Nephron (organoid): ENCODE data around the gene GPR137B.

Source experiments
- H3K27ac Mint-ChIP-seq, 3 experiments: 2 replicates each; pipeline ENCODE4 v1.8.0; 2020; ENCODE audit warnings: mixed read lengths in 3 of 3, mild to moderate bottlenecking in 2 of 3, moderate library complexity in 1 of 3
- H3K27me3 Mint-ChIP-seq: 2 replicates; pipeline ENCODE4 v1.8.0; 2021; ENCODE audit warnings: low read depth, mild to moderate bottlenecking, moderate library complexity, mixed read lengths
- H3K36me3 Mint-ChIP-seq: 2 replicates; pipeline ENCODE4 v1.8.0; 2020; ENCODE audit warnings: low read depth, mixed read lengths
- H3K4me1 Mint-ChIP-seq: 2 replicates; pipeline ENCODE4 v1.8.0; 2020; ENCODE audit warnings: mixed read lengths
- H3K4me3 Mint-ChIP-seq, 3 experiments: 2 replicates each; pipeline ENCODE4 v1.8.0; 2020; ENCODE audit warnings: mild to moderate bottlenecking in 3 of 3, mixed read lengths in 3 of 3, moderate library complexity in 2 of 3
- H3K9me3 Mint-ChIP-seq: 2 replicates; pipeline ENCODE4 v1.8.0; 2020; ENCODE audit warnings: mixed read lengths
- TF ChIP-seq, protein P1 (sequence below), 3 experiments: fragments of 200-600 bp; sonication (generic); IDR thresholded peaks; one replicate each; pipeline ENCODE4 v1.5.0; 2021; ENCODE audit warnings: antibody characterized with exemption in 3 of 3; ENCODE audit not compliant: unreplicated experiment in 3 of 3

The GPR137B gene

GRCh38 chr1:236247286-236247685, 104.9 kb downstream of the GPR137B start:
- no peaks in the 10 kb centered on the region for H3K4me1 Mint-ChIP-seq
- peaks cover 6% of the 10 kb centered on the region for H3K36me3 Mint-ChIP-seq
- TF ChIP-seq, protein P1, sequence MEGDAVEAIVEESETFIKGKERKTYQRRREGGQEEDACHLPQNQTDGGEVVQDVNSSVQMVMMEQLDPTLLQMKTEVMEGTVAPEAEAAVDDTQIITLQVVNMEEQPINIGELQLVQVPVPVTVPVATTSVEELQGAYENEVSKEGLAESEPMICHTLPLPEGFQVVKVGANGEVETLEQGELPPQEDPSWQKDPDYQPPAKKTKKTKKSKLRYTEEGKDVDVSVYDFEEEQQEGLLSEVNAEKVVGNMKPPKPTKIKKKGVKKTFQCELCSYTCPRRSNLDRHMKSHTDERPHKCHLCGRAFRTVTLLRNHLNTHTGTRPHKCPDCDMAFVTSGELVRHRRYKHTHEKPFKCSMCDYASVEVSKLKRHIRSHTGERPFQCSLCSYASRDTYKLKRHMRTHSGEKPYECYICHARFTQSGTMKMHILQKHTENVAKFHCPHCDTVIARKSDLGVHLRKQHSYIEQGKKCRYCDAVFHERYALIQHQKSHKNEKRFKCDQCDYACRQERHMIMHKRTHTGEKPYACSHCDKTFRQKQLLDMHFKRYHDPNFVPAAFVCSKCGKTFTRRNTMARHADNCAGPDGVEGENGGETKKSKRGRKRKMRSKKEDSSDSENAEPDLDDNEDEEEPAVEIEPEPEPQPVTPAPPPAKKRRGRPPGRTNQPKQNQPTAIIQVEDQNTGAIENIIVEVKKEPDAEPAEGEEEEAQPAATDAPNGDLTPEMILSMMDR (IDR thresholded peaks at IDR 0.05; ENCODE audit: unreplicated experiment in 3 of 3) = no peak
- no peak overlapping the region for H3K4me3 Mint-ChIP-seq
- H3K27ac Mint-ChIP-seq = no peak overlapping the region
- no peaks in the 10 kb centered on the region for H3K27me3 Mint-ChIP-seq
- no peaks in the 10 kb centered on the region for H3K9me3 Mint-ChIP-seq

- H3K27ac Mint-ChIP-seq = no peak overlapping the region
- H3K4me1 Mint-ChIP-seq = no peaks in the 10 kb centered on the region
- peaks cover 12% of the 10 kb centered on the region for H3K36me3 Mint-ChIP-seq
- TF ChIP-seq, protein P1 (IDR thresholded peaks at IDR 0.05; ENCODE audit: unreplicated experiment in 3 of 3) = no peak
- no peak overlapping the region for H3K4me3 Mint-ChIP-seq
- peaks cover 4% of the 10 kb centered on the region for H3K9me3 Mint-ChIP-seq
- no peaks in the 10 kb centered on the region for H3K27me3 Mint-ChIP-seq
Measured at GRCh38 chr1:236251587-236251986, 109.2 kb downstream of the GPR137B start.

- H3K27me3 Mint-ChIP-seq = no peaks in the 10 kb centered on the region
- H3K4me3 Mint-ChIP-seq = no peak overlapping the region
- H3K36me3 Mint-ChIP-seq = peaks cover 20% of the 10 kb centered on the region
- no peak overlapping the region for H3K27ac Mint-ChIP-seq
- no peaks in the 10 kb centered on the region for H3K4me1 Mint-ChIP-seq
- TF ChIP-seq, protein P1 (IDR thresholded peaks at IDR 0.05; ENCODE audit: unreplicated experiment in 3 of 3) = no peak
- peaks cover 17% of the 10 kb centered on the region for H3K9me3 Mint-ChIP-seq
Measured at GRCh38 chr1:236253119-236253518, 110.8 kb downstream of the GPR137B start.

DNA sequence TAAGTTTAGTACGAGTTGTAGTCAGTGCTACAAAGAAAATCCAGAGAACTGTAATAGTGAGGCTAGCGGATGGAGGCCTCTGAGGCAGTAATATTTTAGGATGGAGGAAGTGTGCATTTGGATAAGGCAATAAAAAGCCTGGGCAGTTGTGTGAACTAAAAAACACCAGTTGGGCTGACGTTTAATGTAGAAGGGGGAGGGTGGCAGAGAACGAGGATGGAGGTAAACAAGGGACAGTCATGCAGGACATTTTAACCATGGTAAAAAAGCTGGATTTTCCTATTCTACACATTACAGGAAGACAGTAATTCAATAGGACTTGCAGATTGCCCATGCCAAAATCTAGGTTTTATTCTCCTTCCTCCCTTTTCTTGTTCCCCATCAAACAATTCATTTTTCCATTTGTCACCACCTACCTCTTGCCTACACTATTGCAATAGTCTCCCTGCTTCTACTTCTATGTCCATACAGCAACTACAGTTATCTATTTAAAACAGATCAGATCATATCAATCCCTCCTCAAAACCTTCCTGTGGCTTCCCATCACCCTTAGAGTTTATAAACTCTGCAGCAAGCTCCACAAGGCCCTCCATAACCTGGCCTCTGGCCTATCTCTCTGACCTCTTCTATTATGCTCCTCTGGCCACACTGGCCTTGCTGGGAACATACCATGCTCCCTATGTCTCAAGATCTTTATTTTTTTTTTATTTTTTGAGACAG, 111.7 kb downstream of the GPR137B start:
- Mint-ChIP-seq H3K36me3 (peaks cover 25% of the 10 kb centered on the region), H3K27ac (no peak overlapping the region), H3K4me1 (no peaks in the 10 kb centered on the region), H3K27me3 (no peaks in the 10 kb centered on the region), H3K4me3 (no peak overlapping the region), H3K9me3 (peaks cover 23% of the 10 kb centered on the region)
- TF ChIP-seq, protein P1 (IDR thresholded peaks at IDR 0.05; ENCODE audit: unreplicated experiment in 3 of 3) = no peak

DNA sequence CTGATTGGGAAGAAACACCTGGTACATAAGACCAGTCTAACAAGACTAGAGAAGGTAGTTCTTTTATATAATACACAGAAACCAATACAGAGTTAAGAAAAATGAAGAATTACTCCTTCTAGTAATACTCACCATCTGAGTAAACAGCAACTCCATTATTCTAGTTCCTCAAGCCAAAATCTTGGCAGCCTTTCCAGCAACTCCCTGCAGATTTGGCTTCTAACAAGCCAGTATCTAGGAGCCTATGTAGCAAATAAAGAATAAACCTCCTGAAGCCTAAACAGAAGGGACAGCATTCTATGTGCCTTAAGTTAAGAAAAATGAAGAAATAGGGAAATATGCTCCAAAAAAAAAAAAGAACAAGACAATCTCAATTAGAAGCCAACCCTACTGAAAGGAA, 114.9 kb downstream of the GPR137B start:
- H3K27ac Mint-ChIP-seq = no peak overlapping the region
- no peak overlapping the region for H3K4me3 Mint-ChIP-seq
- no peaks in the 10 kb centered on the region for H3K27me3 Mint-ChIP-seq
- peaks cover 50% of the 10 kb centered on the region for H3K9me3 Mint-ChIP-seq
- TF ChIP-seq, protein P1 (IDR thresholded peaks at IDR 0.05; ENCODE audit: unreplicated experiment in 3 of 3) = no peak
- H3K4me1 Mint-ChIP-seq = no peaks in the 10 kb centered on the region
- H3K36me3 Mint-ChIP-seq = peaks cover 55% of the 10 kb centered on the region

DNA sequence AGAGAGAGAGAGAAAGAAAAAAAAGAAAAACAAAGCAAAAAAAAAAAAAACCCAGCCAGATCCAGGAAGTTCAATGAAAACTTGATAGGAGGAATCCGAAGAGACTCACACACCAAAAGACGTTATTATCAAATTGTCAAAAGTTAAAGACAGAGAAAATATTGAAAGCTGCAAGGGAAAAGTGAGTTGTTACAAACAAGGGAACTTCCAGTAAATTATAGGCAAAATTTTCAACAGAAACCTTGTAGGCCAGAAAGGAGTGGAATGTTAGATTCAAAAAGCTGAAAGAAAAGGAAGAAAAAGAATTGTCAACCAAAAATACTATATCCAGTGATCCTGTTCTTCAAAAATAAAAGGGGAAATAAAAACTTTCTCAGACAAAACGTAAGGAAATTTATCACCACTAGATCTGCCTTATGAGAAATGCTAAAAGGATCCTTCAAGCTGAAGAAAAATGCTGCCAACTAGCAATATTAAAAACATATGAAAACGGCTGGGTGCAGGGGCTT, 115.8 kb downstream of the GPR137B start:
- Mint-ChIP-seq H3K27me3 (no peaks in the 10 kb centered on the region), H3K36me3 (peaks cover 61% of the 10 kb centered on the region), H3K9me3 (peaks cover 51% of the 10 kb centered on the region), H3K4me3 (no peak overlapping the region), H3K27ac (no peak overlapping the region), H3K4me1 (no peaks in the 10 kb centered on the region)
- TF ChIP-seq, protein P1 (IDR thresholded peaks at IDR 0.05; ENCODE audit: unreplicated experiment in 3 of 3) = no peak
